ENCODE measurements around the gene KCNQ5.
"Not testable (repeated sequence)": the region's sequence is repeated elsewhere in the genome, so short reads cannot be mapped to it uniquely, and the experiment has no call there.

Gene KCNQ5

GRCh38 chr6:72978808-72979207 lies 356.9 kb downstream of the KCNQ5 start:
- H3K4me3 ChIP-seq (ENCODE audit: low read length); DNase-seq (ENCODE audit: low read depth, low spot score); H3K4me1 ChIP-seq (ENCODE audit: control insufficient read depth, insufficient read depth, low read length); H3K9me3 ChIP-seq (ENCODE audit: control insufficient read depth, insufficient read depth, low read length); H3K27ac ChIP-seq (ENCODE audit: low read length); H3K36me3 ChIP-seq (ENCODE audit: control insufficient read depth, insufficient read depth, low read length); H3K27me3 ChIP-seq (ENCODE audit: control insufficient read depth, insufficient read depth, low read length): not testable (repeated sequence)
- WGBS (ENCODE audit: insufficient coverage, insufficient read length): no CpG with 5 or more reads among the region's 3 CpGs

- H3K9me3 ChIP-seq (ENCODE audit: control insufficient read depth, insufficient read depth, low read length); H3K27me3 ChIP-seq (ENCODE audit: control insufficient read depth, insufficient read depth, low read length); H3K4me3 ChIP-seq (ENCODE audit: low read length); DNase-seq (ENCODE audit: low read depth, low spot score); H3K27ac ChIP-seq (ENCODE audit: low read length); H3K36me3 ChIP-seq (ENCODE audit: control insufficient read depth, insufficient read depth, low read length); H3K4me1 ChIP-seq (ENCODE audit: control insufficient read depth, insufficient read depth, low read length): not testable (repeated sequence)
- no CpG with 5 or more reads among the region's 13 CpGs for WGBS (ENCODE audit: insufficient coverage, insufficient read length)
Measured at GRCh38 chr6:72984189-72984831, 362.4 kb downstream of the KCNQ5 start.

GRCh38 chr6:72984981-72985665 lies 363.3 kb downstream of the KCNQ5 start:
- no peak overlapping the region for H3K27ac ChIP-seq (ENCODE audit: low read length)
- WGBS (ENCODE audit: insufficient coverage, insufficient read length): no CpG with 5 or more reads among the region's 4 CpGs
- no peaks in the 10 kb centered on the region for H3K36me3 ChIP-seq (ENCODE audit: control insufficient read depth, insufficient read depth, low read length)
- no peak overlapping the region for H3K4me3 ChIP-seq (ENCODE audit: low read length)
- DNase-seq (ENCODE audit: low read depth, low spot score): no peak
- no peaks in the 10 kb centered on the region for H3K4me1 ChIP-seq (ENCODE audit: control insufficient read depth, insufficient read depth, low read length)
- no peaks in the 10 kb centered on the region; the same call in 1 of the 2 replicates for H3K9me3 ChIP-seq (ENCODE audit: control insufficient read depth, insufficient read depth, low read length)
- no peaks in the 10 kb centered on the region for H3K27me3 ChIP-seq (ENCODE audit: control insufficient read depth, insufficient read depth, low read length)

- H3K4me1 ChIP-seq (ENCODE audit: control insufficient read depth, insufficient read depth, low read length): no peaks in the 10 kb centered on the region
- H3K9me3 ChIP-seq (ENCODE audit: control insufficient read depth, insufficient read depth, low read length): no peaks in the 10 kb centered on the region; the same call in 1 of the 2 replicates
- WGBS (ENCODE audit: insufficient coverage, insufficient read length): no CpG with 5 or more reads among the region's 19 CpGs
- H3K27ac ChIP-seq (ENCODE audit: low read length): no peak overlapping the region
- no peak for DNase-seq (ENCODE audit: low read depth, low spot score)
- no peaks in the 10 kb centered on the region for H3K36me3 ChIP-seq (ENCODE audit: control insufficient read depth, insufficient read depth, low read length)
- no peaks in the 10 kb centered on the region for H3K27me3 ChIP-seq (ENCODE audit: control insufficient read depth, insufficient read depth, low read length)
- H3K4me3 ChIP-seq (ENCODE audit: low read length): no peak overlapping the region
Measured at GRCh38 chr6:72987301-72987700, 365.4 kb downstream of the KCNQ5 start.

GRCh38 chr6:72999995-73000394 lies 378.1 kb downstream of the KCNQ5 start:
- WGBS (ENCODE audit: insufficient coverage, insufficient read length): no CpG with 5 or more reads among the region's 5 CpGs
- H3K4me1 ChIP-seq (ENCODE audit: control insufficient read depth, insufficient read depth, low read length): no peaks in the 10 kb centered on the region
- no peaks in the 10 kb centered on the region for H3K9me3 ChIP-seq (ENCODE audit: control insufficient read depth, insufficient read depth, low read length)
- no peaks in the 10 kb centered on the region for H3K27me3 ChIP-seq (ENCODE audit: control insufficient read depth, insufficient read depth, low read length)
- no peak overlapping the region for H3K27ac ChIP-seq (ENCODE audit: low read length)
- no peak overlapping the region for H3K4me3 ChIP-seq (ENCODE audit: low read length)
- H3K36me3 ChIP-seq (ENCODE audit: control insufficient read depth, insufficient read depth, low read length): no peaks in the 10 kb centered on the region
- no peak for DNase-seq (ENCODE audit: low read depth, low spot score)

- Histone ChIP-seq H3K27me3 (ENCODE audit: control insufficient read depth, insufficient read depth, low read length) (no peaks in the 10 kb centered on the region), H3K4me3 (ENCODE audit: low read length) (no peak overlapping the region), H3K36me3 (ENCODE audit: control insufficient read depth, insufficient read depth, low read length) (no peaks in the 10 kb centered on the region), H3K9me3 (ENCODE audit: control insufficient read depth, insufficient read depth, low read length) (no peaks in the 10 kb centered on the region), H3K4me1 (ENCODE audit: control insufficient read depth, insufficient read depth, low read length) (no peaks in the 10 kb centered on the region), H3K27ac (ENCODE audit: low read length) (no peak overlapping the region)
- no CpG with 5 or more reads among the region's 3 CpGs for WGBS (ENCODE audit: insufficient coverage, insufficient read length)
- DNase-seq (ENCODE audit: low read depth, low spot score): no peak
Measured at GRCh38 chr6:73000460-73000859, 378.6 kb downstream of the KCNQ5 start.

- no peaks in the 10 kb centered on the region for H3K4me1 ChIP-seq (ENCODE audit: control insufficient read depth, insufficient read depth, low read length)
- DNase-seq (ENCODE audit: low read depth, low spot score): no peak
- no peaks in the 10 kb centered on the region for H3K9me3 ChIP-seq (ENCODE audit: control insufficient read depth, insufficient read depth, low read length)
- H3K4me3 ChIP-seq (ENCODE audit: low read length): no peak overlapping the region
- no peak overlapping the region for H3K27ac ChIP-seq (ENCODE audit: low read length)
- no peaks in the 10 kb centered on the region for H3K36me3 ChIP-seq (ENCODE audit: control insufficient read depth, insufficient read depth, low read length)
- H3K27me3 ChIP-seq (ENCODE audit: control insufficient read depth, insufficient read depth, low read length): no peaks in the 10 kb centered on the region
Measured at GRCh38 chr6:73002588-73002987, 380.7 kb downstream of the KCNQ5 start.

- H3K4me3 ChIP-seq (ENCODE audit: low read length): no peak overlapping the region
- H3K9me3 ChIP-seq (ENCODE audit: control insufficient read depth, insufficient read depth, low read length): no peaks in the 10 kb centered on the region
- H3K27me3 ChIP-seq (ENCODE audit: control insufficient read depth, insufficient read depth, low read length): no peaks in the 10 kb centered on the region
- no peak overlapping the region for H3K27ac ChIP-seq (ENCODE audit: low read length)
- no peak for DNase-seq (ENCODE audit: low read depth, low spot score)
- WGBS (ENCODE audit: insufficient coverage, insufficient read length): no CpG with 5 or more reads among the region's 3 CpGs
- no peaks in the 10 kb centered on the region for H3K36me3 ChIP-seq (ENCODE audit: control insufficient read depth, insufficient read depth, low read length)
- H3K4me1 ChIP-seq (ENCODE audit: control insufficient read depth, insufficient read depth, low read length): no peaks in the 10 kb centered on the region
Measured at GRCh38 chr6:73003302-73003701, 381.4 kb downstream of the KCNQ5 start.

- no peak for DNase-seq (ENCODE audit: low read depth, low spot score)
- no peaks in the 10 kb centered on the region for H3K9me3 ChIP-seq (ENCODE audit: control insufficient read depth, insufficient read depth, low read length)
- no peak overlapping the region for H3K27ac ChIP-seq (ENCODE audit: low read length)
- no peaks in the 10 kb centered on the region for H3K36me3 ChIP-seq (ENCODE audit: control insufficient read depth, insufficient read depth, low read length)
- H3K27me3 ChIP-seq (ENCODE audit: control insufficient read depth, insufficient read depth, low read length): no peaks in the 10 kb centered on the region
- H3K4me1 ChIP-seq (ENCODE audit: control insufficient read depth, insufficient read depth, low read length): no peaks in the 10 kb centered on the region
- no peak overlapping the region for H3K4me3 ChIP-seq (ENCODE audit: low read length)
Measured at GRCh38 chr6:73004231-73004630, 382.4 kb downstream of the KCNQ5 start.

GRCh38 chr6:73004861-73005260 lies 383.0 kb downstream of the KCNQ5 start:
- WGBS (ENCODE audit: insufficient coverage, insufficient read length): no CpG with 5 or more reads among the region's 2 CpGs
- H3K9me3 ChIP-seq (ENCODE audit: control insufficient read depth, insufficient read depth, low read length): no peaks in the 10 kb centered on the region
- no peak overlapping the region for H3K27ac ChIP-seq (ENCODE audit: low read length)
- no peak for DNase-seq (ENCODE audit: low read depth, low spot score)
- H3K4me1 ChIP-seq (ENCODE audit: control insufficient read depth, insufficient read depth, low read length): no peaks in the 10 kb centered on the region
- H3K27me3 ChIP-seq (ENCODE audit: control insufficient read depth, insufficient read depth, low read length): no peaks in the 10 kb centered on the region
- no peak overlapping the region for H3K4me3 ChIP-seq (ENCODE audit: low read length)
- no peaks in the 10 kb centered on the region for H3K36me3 ChIP-seq (ENCODE audit: control insufficient read depth, insufficient read depth, low read length)

GRCh38 chr6:73006146-73006545 lies 384.3 kb downstream of the KCNQ5 start:
- DNase-seq (ENCODE audit: low read depth, low spot score): no peak
- Histone ChIP-seq H3K4me1 (ENCODE audit: control insufficient read depth, insufficient read depth, low read length) (no peaks in the 10 kb centered on the region), H3K27ac (ENCODE audit: low read length) (no peak overlapping the region), H3K27me3 (ENCODE audit: control insufficient read depth, insufficient read depth, low read length) (no peaks in the 10 kb centered on the region), H3K36me3 (ENCODE audit: control insufficient read depth, insufficient read depth, low read length) (no peaks in the 10 kb centered on the region), H3K9me3 (ENCODE audit: control insufficient read depth, insufficient read depth, low read length) (no peaks in the 10 kb centered on the region), H3K4me3 (ENCODE audit: low read length) (no peak overlapping the region)
- WGBS (ENCODE audit: insufficient coverage, insufficient read length): no CpG with 5 or more reads among the region's 2 CpGs

Data from iPS DF 6.9 (cell line).